Measurements from ENCODE around the gene GCSAM. TPM values are rescaled to one million over a fixed set of nuclear protein-coding genes. Genes with fewer than 3 reads are reported as not detected.

The GCSAM gene
- total RNA-seq, 1 experiment from 2014 or later: not detected

GRCh38 chr3:112137781-112138180 lies 4.7 kb upstream of the GCSAM start:
- DNase-seq: no peak
- BruUV-seq (replicated peaks): no TSS peak
- CTCF ChIA-PET: interaction anchor here (1.0 to 1.4 kb wide), 4 partner anchors 9 to 156 kb away, joined by 6 to 13 read pairs (median 6); partner anchors contain the start of gene SLC9C1
- intact Hi-C loops (cut with micrococcal nuclease; ENCODE audit: unreplicated experiment): loop anchor here (1.0 to 2.0 kb wide), 5 partner anchors 156 to 394 kb away; no protein-coding TSS in a partner anchor
- Mint-ChIP-seq H3K27ac (ENCODE audit: unreplicated experiment) (no peak overlapping the region), H3K27me3 (ENCODE audit: insufficient read depth, unreplicated experiment) (no peaks in the 10 kb centered on the region), H3K4me3 (ENCODE audit: unreplicated experiment) (no peak overlapping the region), H3K9me3 (ENCODE audit: unreplicated experiment) (no peaks in the 10 kb centered on the region), H3K36me3 (ENCODE audit: insufficient read depth, unreplicated experiment) (peaks cover 6% of the 10 kb centered on the region), H3K4me1 (ENCODE audit: low read depth, unreplicated experiment) (peaks cover 5% of the 10 kb centered on the region)
- Histone ChIP-seq H3K9me3 (0 out of 2 replicates have a peak, but pooled peaks cover 3% of the 10 kb centered on the region), H3K4me3 (ENCODE audit: low read depth, low read length) (no peak overlapping the region), H3K27me3 (replicated peaks; ENCODE audit: control insufficient read depth, insufficient read depth, low read length) (no peaks in the 10 kb centered on the region), H3K36me3 (ENCODE audit: control insufficient read depth, insufficient read depth, low read length) (no peaks in the 10 kb centered on the region), H3K4me1 (no peaks in the 10 kb centered on the region)
- POLR2A ChIA-PET: interaction anchor here (1.0 kb wide), 1 partner anchor 47 kb away, joined by 3 read pairs; no protein-coding TSS in a partner anchor
- TF ChIP-seq, protein P1, sequence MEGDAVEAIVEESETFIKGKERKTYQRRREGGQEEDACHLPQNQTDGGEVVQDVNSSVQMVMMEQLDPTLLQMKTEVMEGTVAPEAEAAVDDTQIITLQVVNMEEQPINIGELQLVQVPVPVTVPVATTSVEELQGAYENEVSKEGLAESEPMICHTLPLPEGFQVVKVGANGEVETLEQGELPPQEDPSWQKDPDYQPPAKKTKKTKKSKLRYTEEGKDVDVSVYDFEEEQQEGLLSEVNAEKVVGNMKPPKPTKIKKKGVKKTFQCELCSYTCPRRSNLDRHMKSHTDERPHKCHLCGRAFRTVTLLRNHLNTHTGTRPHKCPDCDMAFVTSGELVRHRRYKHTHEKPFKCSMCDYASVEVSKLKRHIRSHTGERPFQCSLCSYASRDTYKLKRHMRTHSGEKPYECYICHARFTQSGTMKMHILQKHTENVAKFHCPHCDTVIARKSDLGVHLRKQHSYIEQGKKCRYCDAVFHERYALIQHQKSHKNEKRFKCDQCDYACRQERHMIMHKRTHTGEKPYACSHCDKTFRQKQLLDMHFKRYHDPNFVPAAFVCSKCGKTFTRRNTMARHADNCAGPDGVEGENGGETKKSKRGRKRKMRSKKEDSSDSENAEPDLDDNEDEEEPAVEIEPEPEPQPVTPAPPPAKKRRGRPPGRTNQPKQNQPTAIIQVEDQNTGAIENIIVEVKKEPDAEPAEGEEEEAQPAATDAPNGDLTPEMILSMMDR (IDR thresholded peaks at IDR 0.05; ENCODE audit: insufficient read depth in 1 of 2, low read depth in 1 of 2, low read length in 1 of 2, severe bottlenecking in 1 of 2, unreplicated experiment in 1 of 2): no peak

DNA sequence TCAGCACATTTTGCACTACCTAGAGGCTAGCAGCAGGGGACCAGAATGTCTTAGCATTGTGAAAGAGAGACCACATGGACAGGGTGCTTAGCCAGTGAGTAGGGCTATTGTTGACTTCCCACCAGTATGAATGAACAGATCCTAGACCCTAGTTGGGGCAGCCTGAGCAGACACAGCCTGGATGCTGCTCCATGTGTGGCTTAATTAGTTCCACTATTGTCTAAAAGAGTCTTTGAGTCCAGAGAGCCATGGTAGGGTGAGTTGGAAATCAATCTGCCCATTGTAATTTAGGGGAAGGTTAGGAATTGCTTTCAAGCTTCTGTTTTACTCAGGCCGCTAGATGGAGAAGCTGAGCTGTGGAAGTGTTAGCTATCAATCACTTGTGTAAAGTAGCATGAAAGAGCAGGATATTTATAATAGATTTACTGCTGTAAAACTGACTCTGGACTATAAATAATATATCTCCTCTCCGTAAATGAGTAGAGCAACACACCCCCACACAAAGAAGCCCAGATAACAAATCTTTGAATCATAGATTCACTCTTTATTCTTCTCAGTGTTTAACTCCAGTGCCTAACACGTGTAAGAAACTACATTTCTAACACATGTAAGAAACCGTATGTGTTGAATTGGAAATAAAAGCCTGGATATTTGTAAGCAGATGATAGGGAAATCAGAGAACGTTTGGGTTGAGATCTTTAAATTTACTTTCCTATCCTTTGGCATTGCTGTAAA lies 4.1 kb upstream of the GCSAM start:
- no peaks in the 10 kb centered on the region for H3K4me1 ChIP-seq
- ChIA-PET CTCF (interaction anchor here (0.6 to 1.3 kb wide), 6 partner anchors 8 to 185 kb away, joined by 3 to 13 read pairs (median 6); partner anchors contain the start of gene SLC9C1), POLR2A (interaction anchor here (1.0 kb wide), 1 partner anchor 46 kb away, joined by 3 read pairs; no protein-coding TSS in a partner anchor)
- intact Hi-C loops (cut with micrococcal nuclease; ENCODE audit: unreplicated experiment): loop anchor here (1.0 to 2.0 kb wide), 5 partner anchors 156 to 394 kb away; no protein-coding TSS in a partner anchor
- Mint-ChIP-seq H3K4me3 (ENCODE audit: unreplicated experiment) (no peak overlapping the region), H3K27me3 (ENCODE audit: insufficient read depth, unreplicated experiment) (no peaks in the 10 kb centered on the region), H3K9me3 (ENCODE audit: unreplicated experiment) (no peaks in the 10 kb centered on the region), H3K4me1 (ENCODE audit: low read depth, unreplicated experiment) (peaks cover 5% of the 10 kb centered on the region), H3K27ac (ENCODE audit: unreplicated experiment) (no peak overlapping the region), H3K36me3 (ENCODE audit: insufficient read depth, unreplicated experiment) (peaks cover 6% of the 10 kb centered on the region)
- 0 out of 2 replicates have a peak, but pooled peaks cover 3% of the 10 kb centered on the region for H3K9me3 ChIP-seq
- BruUV-seq (replicated peaks): no TSS peak
- TF ChIP-seq, protein P1 (IDR thresholded peaks at IDR 0.05; ENCODE audit: insufficient read depth in 1 of 2, low read depth in 1 of 2, low read length in 1 of 2, severe bottlenecking in 1 of 2, unreplicated experiment in 1 of 2): peak; percentile 66 to 79
- no peaks in the 10 kb centered on the region for H3K36me3 ChIP-seq (ENCODE audit: control insufficient read depth, insufficient read depth, low read length)
- H3K27me3 ChIP-seq (replicated peaks; ENCODE audit: control insufficient read depth, insufficient read depth, low read length): no peaks in the 10 kb centered on the region
- no peak overlapping the region for H3K4me3 ChIP-seq (ENCODE audit: low read depth, low read length)
- DNase-seq: peak in 1 of 2 experiments; percentile 55

- POLR2A ChIA-PET: no interaction called here
- Mint-ChIP-seq H3K4me1 (ENCODE audit: low read depth, unreplicated experiment) (peaks cover 5% of the 10 kb centered on the region), H3K27ac (ENCODE audit: unreplicated experiment) (no peak overlapping the region), H3K9me3 (ENCODE audit: unreplicated experiment) (no peaks in the 10 kb centered on the region), H3K36me3 (ENCODE audit: insufficient read depth, unreplicated experiment) (peaks cover 6% of the 10 kb centered on the region), H3K27me3 (ENCODE audit: insufficient read depth, unreplicated experiment) (no peaks in the 10 kb centered on the region), H3K4me3 (ENCODE audit: unreplicated experiment) (no peak overlapping the region)
- Histone ChIP-seq H3K36me3 (ENCODE audit: control insufficient read depth, insufficient read depth, low read length) (no peaks in the 10 kb centered on the region), H3K27me3 (replicated peaks; ENCODE audit: control insufficient read depth, insufficient read depth, low read length) (no peaks in the 10 kb centered on the region), H3K4me3 (ENCODE audit: low read depth, low read length) (no peak overlapping the region), H3K9me3 (0 out of 2 replicates have a peak, but pooled peaks cover 3% of the 10 kb centered on the region), H3K4me1 (no peaks in the 10 kb centered on the region)
- CTCF ChIA-PET: no interaction called here
- TF ChIP-seq, protein P1 (IDR thresholded peaks at IDR 0.05; ENCODE audit: insufficient read depth in 1 of 2, low read depth in 1 of 2, low read length in 1 of 2, severe bottlenecking in 1 of 2, unreplicated experiment in 1 of 2): no peak
- DNase-seq: no peak
- intact Hi-C loops (cut with micrococcal nuclease; ENCODE audit: unreplicated experiment): loop anchor here (2.0 kb wide), 1 partner anchor 191 kb away; no protein-coding TSS in a partner anchor
- BruUV-seq (replicated peaks): no TSS peak
Observed at GRCh38 chr3:112136046-112136445, 3.0 kb upstream of the GCSAM start.

Data from Caco-2 (cell line).